ENCODE data around the gene LYSET.

The LYSET gene

DNA sequence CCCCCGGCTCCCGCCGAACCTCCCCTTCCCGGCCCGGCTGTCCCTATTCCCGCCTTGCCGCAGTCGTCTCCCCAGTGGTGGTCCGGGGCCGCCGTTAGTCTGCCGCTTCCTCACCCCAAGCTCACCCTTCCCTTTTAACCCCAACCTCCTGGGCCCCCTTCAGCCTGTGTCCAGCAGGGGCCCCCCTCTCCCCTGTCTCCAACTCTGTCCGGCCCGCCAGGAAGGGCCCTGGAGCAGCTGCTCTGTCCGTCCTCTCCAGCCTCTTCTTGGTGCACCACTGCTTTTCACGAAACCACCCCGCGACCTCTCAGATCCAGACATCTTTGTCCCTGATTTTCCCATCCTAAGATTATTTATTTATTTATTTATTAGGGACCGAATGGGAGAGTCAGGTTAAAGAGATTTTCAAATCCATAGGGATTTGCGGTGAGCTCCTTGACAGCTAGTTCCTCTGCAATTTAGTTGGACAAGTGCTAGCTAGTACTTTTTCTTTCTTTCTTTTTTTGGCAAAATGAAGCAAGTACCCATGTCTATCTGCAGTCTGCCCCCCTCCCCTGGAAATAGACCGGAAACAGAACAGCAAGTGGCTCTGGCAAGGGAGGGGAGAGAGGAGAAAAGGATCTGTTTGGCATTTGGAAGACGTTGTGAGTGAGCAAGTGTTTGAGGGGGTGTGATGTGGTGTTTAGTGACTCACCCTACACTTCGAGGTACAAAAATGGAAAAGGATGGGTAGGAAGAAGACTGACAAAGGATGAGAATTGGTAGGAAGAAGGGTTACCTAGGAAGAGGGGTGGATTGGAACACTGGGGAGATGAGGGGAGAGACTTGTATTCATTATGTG, 22.6 kb downstream of the LYSET start (continued):
- TF ChIP-seq HOXC10 (CRISPR knock-in tag; IDR thresholded peaks at IDR 0.05): no peak
- TF ChIP-seq ZNF549 (tag by site-specific recombination; IDR thresholded peaks at IDR 0.05): no peak
- TF ChIP-seq ZSCAN30 (tag by site-specific recombination; IDR thresholded peaks at IDR 0.05): 0 out of 2 replicates have a peak, but pooled peaks have one; percentile 44
- TF ChIP-seq, protein P1, sequence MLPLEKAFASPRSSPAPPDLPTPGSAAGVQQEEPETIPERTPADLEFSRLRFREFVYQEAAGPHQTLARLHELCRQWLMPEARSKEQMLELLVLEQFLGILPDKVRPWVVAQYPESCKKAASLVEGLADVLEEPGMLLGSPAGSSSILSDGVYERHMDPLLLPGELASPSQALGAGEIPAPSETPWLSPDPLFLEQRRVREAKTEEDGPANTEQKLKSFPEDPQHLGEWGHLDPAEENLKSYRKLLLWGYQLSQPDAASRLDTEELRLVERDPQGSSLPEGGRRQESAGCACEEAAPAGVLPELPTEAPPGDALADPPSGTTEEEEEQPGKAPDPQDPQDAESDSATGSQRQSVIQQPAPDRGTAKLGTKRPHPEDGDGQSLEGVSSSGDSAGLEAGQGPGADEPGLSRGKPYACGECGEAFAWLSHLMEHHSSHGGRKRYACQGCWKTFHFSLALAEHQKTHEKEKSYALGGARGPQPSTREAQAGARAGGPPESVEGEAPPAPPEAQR (tag by site-specific recombination; IDR thresholded peaks at IDR 0.05): no peak
- no peak for TF ChIP-seq ZNF239 (tag by site-specific recombination; IDR thresholded peaks at IDR 0.05)
- no peak for TF ChIP-seq MEIS1 (CRISPR knock-in tag; IDR thresholded peaks at IDR 0.05; ENCODE audit: borderline replicate concordance)
- TF ChIP-seq ZNF274 (IDR thresholded peaks at IDR 0.05; ENCODE audit: low read length): no peak
- TF ChIP-seq ZNF274 (tag by site-specific recombination; IDR thresholded peaks at IDR 0.05; ENCODE audit: borderline replicate concordance): no peak
- TF ChIP-seq ZNF174 (tag by site-specific recombination; IDR thresholded peaks at IDR 0.05): no peak
- peak; percentile 69 for TF ChIP-seq ZFHX2 (tag by site-specific recombination; conservative IDR thresholded peaks at IDR 0.05)
- TF ChIP-seq ZBTB20 (tag by site-specific recombination; IDR thresholded peaks at IDR 0.05): peak; percentile 95
- TF ChIP-seq ZNF175 (tag by site-specific recombination; IDR thresholded peaks at IDR 0.05): no peak
- TF ChIP-seq, protein P2, sequence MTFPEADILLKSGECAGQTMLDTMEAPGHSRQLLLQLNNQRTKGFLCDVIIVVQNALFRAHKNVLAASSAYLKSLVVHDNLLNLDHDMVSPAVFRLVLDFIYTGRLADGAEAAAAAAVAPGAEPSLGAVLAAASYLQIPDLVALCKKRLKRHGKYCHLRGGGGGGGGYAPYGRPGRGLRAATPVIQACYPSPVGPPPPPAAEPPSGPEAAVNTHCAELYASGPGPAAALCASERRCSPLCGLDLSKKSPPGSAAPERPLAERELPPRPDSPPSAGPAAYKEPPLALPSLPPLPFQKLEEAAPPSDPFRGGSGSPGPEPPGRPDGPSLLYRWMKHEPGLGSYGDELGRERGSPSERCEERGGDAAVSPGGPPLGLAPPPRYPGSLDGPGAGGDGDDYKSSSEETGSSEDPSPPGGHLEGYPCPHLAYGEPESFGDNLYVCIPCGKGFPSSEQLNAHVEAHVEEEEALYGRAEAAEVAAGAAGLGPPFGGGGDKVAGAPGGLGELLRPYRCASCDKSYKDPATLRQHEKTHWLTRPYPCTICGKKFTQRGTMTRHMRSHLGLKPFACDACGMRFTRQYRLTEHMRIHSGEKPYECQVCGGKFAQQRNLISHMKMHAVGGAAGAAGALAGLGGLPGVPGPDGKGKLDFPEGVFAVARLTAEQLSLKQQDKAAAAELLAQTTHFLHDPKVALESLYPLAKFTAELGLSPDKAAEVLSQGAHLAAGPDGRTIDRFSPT (tag by site-specific recombination; IDR thresholded peaks at IDR 0.05): no peak
- no peak for TF ChIP-seq SP2 (tag by site-specific recombination; IDR thresholded peaks at IDR 0.05)
- TF ChIP-seq ZNF843 (tag by site-specific recombination; IDR thresholded peaks at IDR 0.05): peak; percentile 38; the same call in 1 of the 2 replicates
- TF ChIP-seq ZBTB21 (tag by site-specific recombination; IDR thresholded peaks at IDR 0.05): peak; percentile 38; the same call in 1 of the 2 replicates
- no peak for TF ChIP-seq ELK4 (IDR thresholded peaks at IDR 0.05; ENCODE audit: borderline replicate concordance, low read depth, low read length)
- TF ChIP-seq ZBTB44 (tag by site-specific recombination; IDR thresholded peaks at IDR 0.05): no peak
- TF ChIP-seq ZNF561 (tag by site-specific recombination; IDR thresholded peaks at IDR 0.05; ENCODE audit: borderline replicate concordance): no peak
- no peak for TF ChIP-seq ZNF223 (tag by site-specific recombination; IDR thresholded peaks at IDR 0.05)
- TF ChIP-seq KLF10 (tag by site-specific recombination; IDR thresholded peaks at IDR 0.05): no peak
- no peak for TF ChIP-seq ZNF202 (tag by site-specific recombination; IDR thresholded peaks at IDR 0.05; ENCODE audit: borderline replicate concordance)
- TF ChIP-seq TSHZ1 (tag by site-specific recombination; IDR thresholded peaks at IDR 0.05; ENCODE audit: borderline replicate concordance): 0 out of 2 replicates have a peak, but pooled peaks have one; percentile 5
- TF ChIP-seq KLF7 (tag by site-specific recombination; IDR thresholded peaks at IDR 0.05; ENCODE audit: borderline replicate concordance): no peak
- TF ChIP-seq GLIS1 (tag by site-specific recombination; IDR thresholded peaks at IDR 0.05): peak; percentile 45
- no peak for TF ChIP-seq HOXD13 (CRISPR knock-in tag; IDR thresholded peaks at IDR 0.05; ENCODE audit: borderline replicate concordance)
- TF ChIP-seq WT1 (tag by site-specific recombination; IDR thresholded peaks at IDR 0.05): no peak; the same call in 1 of the 2 replicates
